ENCODE results near the gene EXOC6. TPM values are rescaled to one million over a fixed set of nuclear protein-coding genes. Genes with fewer than 3 reads are reported as not detected.

The EXOC6 gene
- total RNA-seq, 1 experiment from 2014 or later, result 10.6 TPM

GRCh38 chr10:93070378-93071176 lies 222.3 kb downstream of the EXOC6 start:
- no peak for DNase-seq (ENCODE audit: low spot score)
- in situ Hi-C loops (cut with HindIII; ENCODE audit: low sequenced_read_pairs), result no loop called here

GRCh38 chr10:93071177-93071472 lies 222.8 kb downstream of the EXOC6 start:
- DNase-seq (ENCODE audit: low spot score), result no peak
- in situ Hi-C loops (cut with HindIII; ENCODE audit: low sequenced_read_pairs), result no loop called here

- DNase-seq (ENCODE audit: low spot score), result no peak
- in situ Hi-C loops (cut with HindIII; ENCODE audit: low sequenced_read_pairs), result no loop called here
Measured at GRCh38 chr10:93071674-93072224, 223.4 kb downstream of the EXOC6 start.

GRCh38 chr10:93072225-93072712 lies 223.9 kb downstream of the EXOC6 start:
- in situ Hi-C loops (cut with HindIII; ENCODE audit: low sequenced_read_pairs), result no loop called here
- DNase-seq (ENCODE audit: low spot score), result no peak

GRCh38 chr10:93072713-93073538 lies 224.6 kb downstream of the EXOC6 start:
- in situ Hi-C loops (cut with HindIII; ENCODE audit: low sequenced_read_pairs), result no loop called here
- no peak for DNase-seq (ENCODE audit: low spot score)

GRCh38 chr10:93073539-93074146 lies 225.3 kb downstream of the EXOC6 start, which contains the start of gene CYP26A1:
Gene CYP26A1, plus strand, starts transcription at chr10:93073893. Its CDS starts 42 bp downstream, at chr10:93073935.
- in situ Hi-C loops (cut with HindIII; ENCODE audit: low sequenced_read_pairs), result no loop called here
- no peak for DNase-seq (ENCODE audit: low spot score)

- in situ Hi-C loops (cut with HindIII; ENCODE audit: low sequenced_read_pairs), result no loop called here
- no peak for DNase-seq (ENCODE audit: low spot score)
Measured at GRCh38 chr10:93074147-93074596, 225.9 kb downstream of the EXOC6 start.

- no peak for DNase-seq (ENCODE audit: low spot score)
- in situ Hi-C loops (cut with HindIII; ENCODE audit: low sequenced_read_pairs), result no loop called here
Measured at GRCh38 chr10:93074597-93075368, 226.5 kb downstream of the EXOC6 start.

GRCh38 chr10:93075369-93076221 lies 227.3 kb downstream of the EXOC6 start:
- in situ Hi-C loops (cut with HindIII; ENCODE audit: low sequenced_read_pairs), result no loop called here
- DNase-seq (ENCODE audit: low spot score), result no peak

- in situ Hi-C loops (cut with HindIII; ENCODE audit: low sequenced_read_pairs), result no loop called here
- no peak for DNase-seq (ENCODE audit: low spot score)
Measured at GRCh38 chr10:93076871-93077270, 228.6 kb downstream of the EXOC6 start.

- in situ Hi-C loops (cut with HindIII; ENCODE audit: low sequenced_read_pairs), result no loop called here
- no peak for DNase-seq (ENCODE audit: low spot score)
Measured at GRCh38 chr10:93077860-93078337, 229.6 kb downstream of the EXOC6 start.

GRCh38 chr10:93079663-93080349 lies 231.5 kb downstream of the EXOC6 start:
- no peak for DNase-seq (ENCODE audit: low spot score)
- in situ Hi-C loops (cut with HindIII; ENCODE audit: low sequenced_read_pairs), result no loop called here

- in situ Hi-C loops (cut with HindIII; ENCODE audit: low sequenced_read_pairs), result no loop called here
- peak; percentile 11 for DNase-seq (ENCODE audit: low spot score)
Measured at GRCh38 chr10:93080350-93081046, 232.2 kb downstream of the EXOC6 start.

GRCh38 chr10:93081318-93081717 lies 233.0 kb downstream of the EXOC6 start:
- no peak for DNase-seq (ENCODE audit: low spot score)
- in situ Hi-C loops (cut with HindIII; ENCODE audit: low sequenced_read_pairs), result no loop called here

- DNase-seq (ENCODE audit: low spot score), result no peak
Measured at GRCh38 chr10:93081834-93082233, 233.5 kb downstream of the EXOC6 start.

GRCh38 chr10:93083743-93084539 lies 235.6 kb downstream of the EXOC6 start:
- DNase-seq (ENCODE audit: low spot score), result no peak
- in situ Hi-C loops (cut with HindIII; ENCODE audit: low sequenced_read_pairs), result no loop called here

More at GRCh38 chr10:93081834-93082233, 233.5 kb downstream of the EXOC6 start:
- in situ Hi-C loops (cut with HindIII; ENCODE audit: low sequenced_read_pairs), result no loop called here
